Right kidney (tissue), 1 donor: ENCODE measurements around the gene ADGRV1.

ENCODE experiments used
- DNase-seq: peaks from one replicate; pipeline ENCODE4 v3.0.0-alpha.2; 2016

ADGRV1 gene

DNA sequence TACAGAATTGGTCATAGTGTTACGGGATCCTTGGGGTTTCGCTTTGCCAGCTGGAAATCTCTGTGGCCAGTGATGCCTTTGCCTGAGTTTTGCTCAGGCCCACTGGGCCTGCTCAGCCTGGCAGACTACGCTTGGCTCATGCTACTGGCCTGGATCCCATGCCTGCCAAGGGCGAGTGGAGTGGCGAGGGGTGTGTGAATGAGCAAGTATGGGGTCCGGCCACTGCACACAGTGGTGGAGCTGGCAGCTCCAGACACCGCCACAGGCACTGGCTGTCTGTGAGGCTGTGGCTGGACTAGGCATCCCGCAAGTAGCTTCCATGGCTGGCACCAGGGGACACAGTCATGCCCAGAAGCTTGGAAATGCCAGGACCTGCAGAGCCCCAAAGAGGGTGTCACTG is 584.2 kb downstream of the ADGRV1 start:
- no peak for DNase-seq

DNA sequence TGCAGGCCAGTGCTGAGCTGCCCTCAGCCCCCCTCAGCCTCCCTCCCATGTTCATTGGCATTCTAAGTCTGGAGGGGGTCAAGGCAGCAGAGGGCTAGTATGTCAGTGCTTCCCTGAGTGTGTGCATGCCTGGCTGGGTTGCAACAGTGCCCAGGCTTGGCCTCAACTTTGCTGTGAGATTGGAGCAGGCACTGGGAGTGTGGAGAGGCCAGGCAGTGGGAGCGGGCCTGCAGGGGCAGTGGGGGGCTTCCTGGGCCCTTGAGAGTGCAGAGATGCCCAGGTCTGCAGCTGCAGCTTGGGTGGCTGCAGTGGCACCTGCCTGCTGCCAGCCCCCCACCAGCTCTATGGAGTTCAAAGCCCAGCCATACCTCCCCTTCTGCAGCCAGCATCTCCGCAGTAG is 585.2 kb downstream of the ADGRV1 start:
- no peak for DNase-seq

GRCh38 chr5:91144491-91145332 is 586.1 kb downstream of the ADGRV1 start:
- DNase-seq: peak; percentile 24

DNA sequence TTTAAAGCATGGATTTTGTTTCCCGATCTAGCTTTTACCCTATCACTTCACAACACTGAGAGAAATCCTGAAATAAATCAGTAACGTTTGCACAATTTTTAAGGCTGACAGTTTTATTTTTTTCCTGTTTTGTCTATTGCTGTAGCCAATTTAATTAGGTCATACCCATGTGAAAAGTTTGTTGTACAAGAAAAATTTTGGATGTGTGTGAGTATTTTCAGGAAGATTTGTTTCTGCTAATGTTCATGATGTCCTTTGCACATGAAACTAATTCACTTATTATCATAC is 586.7 kb downstream of the ADGRV1 start:
- DNase-seq: no peak

- no peak for DNase-seq
Measured at GRCh38 chr5:91146230-91146629, 587.6 kb downstream of the ADGRV1 start.

DNA sequence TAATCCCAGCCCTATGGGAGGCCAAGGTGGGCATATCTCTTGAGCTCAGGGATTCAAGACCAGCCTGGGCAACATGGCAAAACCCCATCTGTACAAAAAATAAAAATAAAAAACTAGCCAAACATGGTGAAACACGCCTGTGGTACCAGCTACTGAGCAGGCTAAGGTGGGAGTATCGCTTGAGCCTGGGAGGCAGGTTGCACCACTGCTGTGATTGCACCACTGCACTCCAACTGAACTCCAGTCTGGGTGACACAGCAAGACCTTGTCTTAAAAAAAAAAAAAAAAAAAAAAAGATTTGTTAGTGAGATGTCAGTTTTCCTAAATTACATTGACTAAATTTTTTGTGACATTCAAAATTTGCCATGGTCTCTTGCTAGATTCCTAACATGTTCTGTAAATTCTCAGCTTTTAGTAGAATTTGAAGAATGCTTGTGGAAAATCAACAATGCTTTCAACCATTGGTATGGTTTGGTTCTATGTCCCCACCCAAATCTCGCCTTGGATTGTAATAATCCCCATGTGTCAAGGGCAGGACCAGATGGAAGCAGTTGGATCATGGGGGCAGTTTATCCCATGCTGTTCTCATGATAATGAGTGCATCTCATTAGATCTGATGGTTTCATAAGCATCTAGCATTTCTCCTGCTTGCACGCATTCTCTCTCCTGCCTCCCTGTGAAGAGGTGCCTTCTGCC is 588.5 kb downstream of the ADGRV1 start:
- DNase-seq: no peak

DNA sequence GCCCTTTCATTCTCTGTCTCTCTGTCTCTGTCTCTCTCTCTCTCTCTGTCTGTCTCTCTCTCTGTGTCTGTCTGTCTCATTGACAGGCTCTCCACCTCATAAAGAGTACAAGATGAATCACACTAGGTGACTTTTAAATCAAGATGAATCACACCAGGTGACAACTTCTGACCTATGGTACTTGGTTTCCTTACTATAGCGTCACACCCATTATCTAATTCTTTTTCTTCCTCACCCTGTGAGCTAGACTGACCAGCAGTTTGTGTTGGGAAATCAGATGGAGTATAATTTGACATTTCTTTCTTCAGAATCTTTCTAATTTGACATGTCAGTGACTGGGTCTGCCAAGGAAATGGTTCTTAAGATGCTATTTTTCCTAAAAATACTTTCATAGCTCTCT is 591.6 kb downstream of the ADGRV1 start:
- no peak for DNase-seq

GRCh38 chr5:91150636-91151035 is 592.0 kb downstream of the ADGRV1 start:
- DNase-seq: no peak

DNA sequence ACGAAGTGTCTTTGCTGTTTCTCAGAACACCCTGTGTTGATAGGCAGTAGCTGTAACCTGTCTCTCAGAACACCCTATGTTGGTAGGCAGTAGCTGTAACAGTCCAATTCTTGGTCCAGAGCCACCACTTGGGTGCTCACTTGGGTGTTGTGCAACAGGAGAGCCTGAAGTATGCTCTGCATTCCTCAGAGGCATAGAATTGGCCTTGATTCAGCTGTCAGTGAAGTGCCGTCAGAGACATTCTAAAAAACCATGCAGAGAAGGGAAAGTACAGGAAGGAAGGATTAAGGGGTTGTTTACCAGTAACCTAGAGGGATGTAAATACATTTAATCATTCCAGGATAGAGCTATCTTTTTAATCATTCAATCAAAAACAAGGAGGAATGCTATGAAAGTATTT is 593.4 kb downstream of the ADGRV1 start:
- no peak for DNase-seq

GRCh38 chr5:91154338-91154737 is 595.7 kb downstream of the ADGRV1 start:
- DNase-seq: no peak

DNA sequence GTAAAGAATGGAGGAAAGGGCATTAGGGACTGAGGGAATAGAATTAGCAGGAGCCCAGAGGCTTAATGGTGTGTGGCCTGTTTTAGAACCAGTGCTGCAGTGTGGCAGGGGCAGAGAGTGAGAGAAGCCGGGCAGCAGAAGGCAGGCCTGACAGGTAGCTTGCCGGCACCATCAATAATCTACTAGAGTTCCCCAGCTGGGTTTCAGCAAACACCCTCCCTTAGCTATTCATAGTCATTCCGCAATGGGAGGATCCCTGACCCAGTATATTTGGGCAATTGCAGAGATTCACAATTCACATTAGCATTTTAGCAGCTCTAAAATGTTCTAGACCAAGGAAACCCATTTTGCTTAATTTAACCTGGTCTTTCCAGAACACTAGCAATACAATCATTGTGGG is 596.7 kb downstream of the ADGRV1 start:
- DNase-seq: no peak

DNA sequence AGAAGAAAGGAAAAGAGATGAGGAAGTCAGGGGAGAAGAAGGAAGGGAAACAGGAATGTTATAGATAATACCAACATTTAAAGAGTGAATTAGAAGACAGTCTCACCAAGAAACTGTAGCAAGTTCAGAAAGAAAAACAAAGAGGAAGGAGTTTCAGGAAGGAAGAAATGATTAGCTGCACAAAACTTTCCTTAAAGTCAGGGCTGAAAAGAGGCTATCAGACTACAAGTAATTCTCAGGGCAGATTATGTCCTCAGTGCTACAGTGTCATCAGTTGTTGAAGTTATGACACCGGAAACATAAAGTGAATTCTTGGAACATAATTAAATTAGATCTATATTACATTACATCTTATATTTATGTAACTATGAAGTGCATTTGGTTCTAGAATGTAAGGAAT is 597.6 kb downstream of the ADGRV1 start:
- DNase-seq: no peak

DNA sequence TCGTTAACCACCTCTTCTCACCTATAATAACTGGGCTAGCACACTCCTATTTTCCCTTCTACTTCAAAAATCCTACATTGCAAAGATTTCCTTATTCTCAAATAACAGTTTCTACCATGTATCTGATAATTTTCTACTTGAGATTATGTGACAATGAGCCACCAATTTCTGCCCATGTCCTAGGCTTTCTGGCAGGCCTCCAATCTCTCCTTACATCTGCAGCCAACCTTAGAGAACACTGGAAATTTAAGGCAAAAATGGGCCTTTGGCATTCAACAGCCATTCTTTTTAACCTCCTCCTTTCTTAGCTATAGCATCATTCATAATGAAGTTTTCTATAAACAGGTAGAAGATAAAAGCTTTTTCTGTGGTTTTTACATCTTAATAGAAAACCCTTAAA is 599.4 kb downstream of the ADGRV1 start:
- no peak for DNase-seq

DNA sequence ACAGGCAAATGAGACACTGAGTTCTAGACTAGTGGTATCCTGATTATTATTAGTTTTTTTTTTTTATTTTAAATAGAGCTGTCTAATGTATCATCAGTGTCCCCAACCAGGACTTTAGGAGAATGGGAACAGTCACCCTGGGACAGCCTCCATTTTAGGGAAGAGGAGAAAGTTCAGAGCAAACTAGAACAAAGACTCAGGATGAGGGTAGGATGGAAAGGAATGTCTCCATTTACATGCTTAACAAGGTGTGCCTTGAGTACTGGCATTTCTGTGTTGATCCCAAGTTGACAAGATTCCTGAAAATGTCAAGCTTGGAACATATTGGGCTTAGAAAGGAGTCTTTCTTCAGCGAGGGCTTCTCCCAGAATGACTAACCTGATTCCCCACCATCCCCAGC is 601.0 kb downstream of the ADGRV1 start:
- no peak for DNase-seq

DNA sequence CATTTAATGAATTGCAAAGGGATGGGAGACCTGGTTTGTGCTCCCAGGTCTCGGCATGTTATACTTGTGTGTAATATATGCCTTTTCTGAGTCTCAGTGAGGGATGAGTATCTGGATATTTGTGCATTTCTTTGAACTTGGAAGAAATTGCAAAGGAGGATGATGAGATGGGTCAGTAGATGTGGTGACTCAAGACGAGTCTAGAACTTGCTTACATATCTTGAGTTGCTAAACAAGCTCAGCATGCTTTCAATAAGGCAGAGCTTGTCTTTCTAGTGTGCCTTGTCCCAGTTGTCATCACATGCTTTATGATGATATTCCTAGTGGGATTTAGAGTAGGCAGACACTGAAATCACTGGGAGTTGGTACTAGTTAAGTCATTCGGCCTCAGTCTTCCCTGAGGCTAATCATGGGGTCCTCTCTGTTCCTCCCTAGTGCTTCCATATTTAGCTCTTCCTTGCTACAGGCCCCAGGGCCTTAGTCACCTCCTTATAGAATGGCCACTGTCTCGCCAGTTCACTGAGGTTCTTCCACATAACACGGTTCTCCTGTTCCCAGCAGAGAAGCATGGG is 602.2 kb downstream of the ADGRV1 start:
- no peak for DNase-seq

GRCh38 chr5:91162534-91163381 is 604.2 kb downstream of the ADGRV1 start:
- no peak for DNase-seq

DNA sequence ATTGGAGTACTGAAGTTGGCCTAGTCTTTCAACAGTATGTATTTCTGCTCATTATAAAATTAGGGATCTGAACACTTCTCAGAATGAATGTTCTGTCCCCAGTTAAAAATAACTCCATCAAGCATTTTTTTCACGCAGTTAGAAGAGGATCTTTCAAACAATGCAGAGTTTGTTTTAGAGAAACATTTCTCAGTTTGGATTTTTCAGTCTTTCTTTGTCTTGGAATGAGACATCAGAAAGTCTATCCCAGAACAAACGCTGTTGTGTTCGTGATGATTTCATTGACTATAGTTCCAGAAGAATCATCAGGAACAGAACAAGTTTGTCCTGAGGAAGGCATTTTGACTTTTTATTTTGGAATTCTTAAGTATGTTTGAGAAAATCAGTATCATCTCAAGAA is 605.8 kb downstream of the ADGRV1 start:
- no peak for DNase-seq

DNA sequence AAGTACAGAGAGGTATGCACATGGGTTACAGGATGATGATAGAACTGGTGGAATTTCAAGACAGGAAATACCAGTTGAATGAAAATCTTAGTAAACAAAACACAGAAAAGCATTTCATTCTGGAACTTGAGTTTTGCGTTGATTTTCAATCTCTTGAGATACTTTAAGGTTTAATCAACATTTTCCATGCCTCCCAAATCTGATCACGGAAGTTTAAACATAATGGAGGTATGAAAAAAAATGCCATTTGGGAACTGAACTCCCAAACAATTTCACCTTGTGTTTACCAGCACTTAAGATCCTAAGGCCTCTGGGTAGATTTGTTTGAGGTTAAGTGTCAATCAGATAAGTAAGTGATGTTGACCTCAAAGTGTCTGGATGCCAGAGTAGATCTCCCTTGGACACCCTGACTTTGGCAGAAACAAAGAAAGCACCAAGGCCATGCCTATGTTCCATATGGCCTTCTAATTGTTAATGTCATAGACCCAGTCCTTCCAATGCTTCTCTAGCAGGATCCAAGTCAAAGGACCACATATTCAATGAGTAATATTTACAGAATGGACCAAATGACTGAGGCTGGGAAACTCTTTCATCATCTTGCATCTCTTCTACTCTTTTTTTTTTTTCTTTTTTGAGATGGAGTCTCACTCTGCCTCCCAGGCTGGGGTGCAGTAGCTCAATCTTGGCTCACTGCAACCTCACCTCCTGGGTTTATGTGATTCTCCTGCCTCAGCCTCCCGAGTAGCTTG is 607.6 kb downstream of the ADGRV1 start:
- DNase-seq: no peak

DNA sequence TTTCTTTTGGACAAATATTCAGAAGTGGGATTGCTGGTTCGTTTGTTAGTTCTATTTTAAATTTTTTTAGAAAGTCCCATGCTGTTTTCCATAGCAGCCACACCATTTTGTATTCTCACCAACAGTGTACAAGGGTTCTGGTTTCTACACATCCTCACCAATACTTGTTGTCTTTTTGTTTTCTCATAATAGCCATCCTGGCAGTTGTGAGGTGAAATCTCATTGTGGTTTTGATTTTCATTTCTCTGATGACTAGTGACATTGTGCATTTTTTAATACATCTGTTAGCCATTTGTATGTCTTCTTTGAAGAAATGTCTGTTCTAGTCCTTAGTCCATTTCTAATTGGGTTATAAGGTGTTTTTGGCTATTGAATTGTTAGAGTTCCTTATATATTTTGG is 610.3 kb downstream of the ADGRV1 start:
- no peak for DNase-seq

DNA sequence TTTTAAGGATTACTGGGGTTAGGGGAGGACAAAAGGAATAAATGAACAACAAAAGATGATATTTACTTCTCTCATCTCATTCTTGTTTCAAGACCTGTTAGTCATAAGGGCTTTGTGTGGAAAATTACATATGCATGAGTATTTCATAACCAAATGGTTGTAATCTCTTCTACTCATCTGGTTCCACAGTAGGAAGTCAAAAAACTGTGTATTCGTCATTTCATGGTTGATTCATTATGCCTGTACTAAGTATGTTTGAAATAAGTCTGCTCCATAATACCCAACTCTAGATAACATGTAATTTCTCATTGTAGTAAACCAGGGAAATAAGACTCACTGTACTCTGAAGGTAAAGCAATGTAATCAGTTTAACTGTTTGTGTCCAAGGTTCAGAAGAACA is 611.7 kb downstream of the ADGRV1 start:
- DNase-seq: no peak

DNA sequence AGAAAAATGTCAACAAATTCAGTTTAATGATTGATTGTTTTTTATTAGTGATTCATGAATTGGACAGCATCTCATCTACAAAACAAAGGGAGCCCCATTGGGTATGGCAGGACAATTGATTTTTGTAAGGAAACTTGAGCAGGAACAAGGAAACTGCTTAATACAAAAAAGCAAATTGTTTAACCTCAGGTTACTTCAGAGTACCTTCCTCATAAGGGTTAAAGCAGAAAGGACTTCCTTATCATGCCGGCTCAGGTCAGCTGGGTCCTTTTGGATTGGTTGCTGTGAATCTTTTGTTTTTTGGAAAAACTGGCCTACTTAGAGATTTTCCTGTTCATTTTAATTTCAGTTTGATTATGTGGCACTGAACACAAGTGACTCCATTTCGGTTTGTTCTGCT is 612.7 kb downstream of the ADGRV1 start:
- no peak for DNase-seq

GRCh38 chr5:91174396-91174795 is 615.8 kb downstream of the ADGRV1 start:
- DNase-seq: no peak
